ENCODE data around the gene HSD17B10.

Gene HSD17B10

GRCh38 chrX:53383376-53384076 is 50.6 kb downstream of the HSD17B10 start:
- H3K36me3 ChIP-seq (ENCODE audit: insufficient read depth, low read depth, low read length): peaks cover 77% of the 10 kb centered on the region
- H3K27me3 ChIP-seq (ENCODE audit: insufficient read depth, low read length): no peaks in the 10 kb centered on the region
- H3K4me1 ChIP-seq (ENCODE audit: insufficient read depth, low read length): no peaks in the 10 kb centered on the region
- no peak overlapping the region for H3K27ac ChIP-seq (ENCODE audit: low read length)
- H3K9me3 ChIP-seq (ENCODE audit: insufficient read depth, low read depth, low read length): no peaks in the 10 kb centered on the region
- no peak overlapping the region for H3K4me3 ChIP-seq (ENCODE audit: low read length)
- H3K9ac ChIP-seq (ENCODE audit: low read depth, low read length): no peak overlapping the region
